Coronary artery (tissue), 2 donors: Measurements from ENCODE around the gene CYTH2.

ENCODE experiments used
- DNase-seq: peaks from one replicate; pipeline ENCODE4 v3.0.0-alpha.2; 2017; ENCODE audit warnings: low spot score
- H3K27ac ChIP-seq, 2 donors: fragments of 200-600 bp; sonication (generic); one replicate each; pipeline ENCODE4 v1.5.1; 2016 to 2019
- H3K4me3 ChIP-seq: fragments of 200-600 bp; sonication (generic); 2 replicates; pipeline ENCODE4 v1.5.1; 2016; ENCODE audit warnings: mild to moderate bottlenecking, moderate library complexity
- CTCF ChIP-seq: fragments of 200-600 bp; sonication (generic); IDR thresholded peaks from one replicate; pipeline ENCODE4 v1.5.1; 2019; ENCODE audit warnings: antibody characterized with exemption

The CYTH2 gene

GRCh38 chr19:48510421-48511268 is 41.5 kb downstream of the CYTH2 start:
- H3K27ac ChIP-seq, result peak overlapping the region in 1 of 2 donors; percentile 40
- no peak for DNase-seq
- TF ChIP-seq CTCF, result no peak
- peak overlapping the region; percentile 61 for H3K4me3 ChIP-seq

GRCh38 chr19:48511321-48511731 is 42.2 kb downstream of the CYTH2 start:
- no peak for DNase-seq
- TF ChIP-seq CTCF, result no peak
- Histone ChIP-seq H3K4me3 (peak overlapping the region; percentile 61), H3K27ac (peak overlapping the region in 1 of 2 donors; percentile 40)

GRCh38 chr19:48511800-48512503 is 42.8 kb downstream of the CYTH2 start, which contains the start of gene LMTK3:
Gene LMTK3, minus strand, starts transcription at chr19:48511835. Its CDS starts 259 bp downstream, at chr19:48511576.
- no peak for TF ChIP-seq CTCF
- no peak for DNase-seq
- Histone ChIP-seq H3K4me3 (peak within 1 kb of the TSS; percentile 61), H3K27ac (peak within 1 kb of the TSS in 1 of 2 donors; percentile 40)

- H3K27ac ChIP-seq, result no peak overlapping the region
- DNase-seq, result no peak
- no peak for TF ChIP-seq CTCF
- H3K4me3 ChIP-seq, result peak overlapping the region; percentile 73
Observed at GRCh38 chr19:48512504-48513288, 43.5 kb downstream of the CYTH2 start.

- no peak for DNase-seq
- H3K4me3 ChIP-seq, result peak overlapping the region; percentile 73
- H3K27ac ChIP-seq, result no peak overlapping the region
- no peak for TF ChIP-seq CTCF
Observed at GRCh38 chr19:48513289-48514122, 44.3 kb downstream of the CYTH2 start.

GRCh38 chr19:48514123-48514458 is 44.9 kb downstream of the CYTH2 start:
- peak overlapping the region; percentile 73 for H3K4me3 ChIP-seq
- no peak for TF ChIP-seq CTCF
- no peak for DNase-seq
- no peak overlapping the region for H3K27ac ChIP-seq
